K562 (cell line): ENCODE data around the gene KCNJ4. TPM values are rescaled to one million over a fixed set of nuclear protein-coding genes. Genes with fewer than 3 reads are reported as not detected.

Experiments
- BCL6 ChIP-seq: fragments of 250-450 bp; sonication (Bioruptor Pico); IDR thresholded peaks from 2 replicates; pipeline ENCODE4 v1.4.0; 2020
- BRF1 ChIP-seq: IDR thresholded peaks from 3 replicates; pipeline ENCODE4 v1.6.1; 2011; ENCODE audit warnings: borderline replicate concordance, mild to moderate bottlenecking; ENCODE audit not compliant: insufficient read length; ENCODE audit errors: extremely low read depth
- COPS2 ChIP-seq: fragments of 450-650 bp; conservative IDR thresholded peaks from 2 replicates; pipeline ENCODE4 v1.6.1; 2016; ENCODE audit warnings: mild to moderate bottlenecking, moderate library complexity
- CREM ChIP-seq: IDR thresholded peaks from 2 replicates; pipeline ENCODE4 v1.6.1; 2014; ENCODE audit warnings: antibody characterized with exemption, low read depth
- CTBP1 ChIP-seq: fragments of 450-650 bp; IDR thresholded peaks from 2 replicates; pipeline ENCODE4 v1.6.1; 2016; ENCODE audit warnings: borderline replicate concordance
- DACH1 ChIP-seq: fragments of 450-650 bp; IDR thresholded peaks from 2 replicates; pipeline ENCODE4 v1.6.1; 2018; ENCODE audit not compliant: partially characterized antibody
- DPF2 ChIP-seq: fragments of 450-650 bp; IDR thresholded peaks from 2 replicates; pipeline ENCODE4 v1.6.1; 2016
- ESRRA ChIP-seq: fragments of 450-650 bp; IDR thresholded peaks from 2 replicates; pipeline ENCODE4 v1.6.1; 2014; ENCODE audit warnings: low read depth, mild to moderate bottlenecking, moderate library complexity, borderline replicate concordance
- GATAD2B ChIP-seq: fragments of 450-650 bp; IDR thresholded peaks from 2 replicates; pipeline ENCODE4 v1.6.1; 2017; ENCODE audit warnings: mild to moderate bottlenecking, borderline replicate concordance
- KDM1A ChIP-seq, 2 experiments: fragments of 450-650 bp; IDR thresholded peaks; 2 replicates each; pipeline ENCODE4 v1.6.1; 2016; ENCODE audit warnings: mild to moderate bottlenecking in 2 of 2
- MCM2 ChIP-seq: fragments of 450-650 bp; IDR thresholded peaks from 2 replicates; pipeline ENCODE4 v1.6.1; 2017; ENCODE audit warnings: low read depth, mild to moderate bottlenecking
- PCBP1 ChIP-seq: fragments of 200-400 bp; formaldehyde crosslinking; IDR thresholded peaks from 2 replicates; pipeline ENCODE4 v1.6.1; 2018; ENCODE audit warnings: mild to moderate bottlenecking, low read depth, low read length; ENCODE audit not compliant: poor library complexity, severe bottlenecking
- POLR2A ChIP-seq: fragments of 450-650 bp; conservative IDR thresholded peaks from 2 replicates; pipeline ENCODE4 v1.6.1; 2016
- POLR2G ChIP-seq: fragments of 200-400 bp; formaldehyde crosslinking; IDR thresholded peaks from 2 replicates; pipeline ENCODE4 v1.6.1; 2017; ENCODE audit warnings: low read depth, mild to moderate bottlenecking, antibody characterized with exemption, low read length, moderate library complexity
- RB1 ChIP-seq: fragments of 450-650 bp; IDR thresholded peaks from 2 replicates; pipeline ENCODE4 v1.6.1; 2017; ENCODE audit warnings: low read depth, mild to moderate bottlenecking
- SIN3B ChIP-seq: fragments of 450-650 bp; IDR thresholded peaks from 2 replicates; pipeline ENCODE4 v1.6.1; 2017; ENCODE audit warnings: low read depth, mild to moderate bottlenecking, moderate library complexity
- SIX5 ChIP-seq, 2 experiments: IDR thresholded peaks; 2 replicates each; pipeline ENCODE4 v1.6.1; 2011; ENCODE audit warnings: low read length in 2 of 2, borderline replicate concordance in 1 of 2, low read depth in 1 of 2, mild to moderate bottlenecking in 1 of 2, moderate library complexity in 1 of 2; ENCODE audit not compliant: insufficient read depth in 1 of 2
- SMARCE1 ChIP-seq: fragments of 450-650 bp; IDR thresholded peaks from 2 replicates; pipeline ENCODE4 v1.7.1; 2016; ENCODE audit warnings: mild to moderate bottlenecking
- U2AF1 ChIP-seq: fragments of 200-400 bp; formaldehyde crosslinking; optimal IDR thresholded peaks from 2 replicates; pipeline ENCODE3; 2017; ENCODE audit warnings: mild to moderate bottlenecking, low read depth, low read length, moderate library complexity
- ZFP1 ChIP-seq: fragments of 450-650 bp; formaldehyde crosslinking; IDR thresholded peaks from 2 replicates; pipeline ENCODE4 v1.4.0; 2020; ENCODE audit warnings: mild to moderate bottlenecking, mixed read lengths
- ZFX ChIP-seq: sonication (generic); formaldehyde crosslinking; IDR thresholded peaks from 2 replicates; pipeline ENCODE4 v1.8.0; 2022; ENCODE audit warnings: mild to moderate bottlenecking, missing genetic modification reagents, moderate library complexity
- ZKSCAN8 ChIP-seq: fragments of 200-800 bp; sonication (Bioruptor generic); IDR thresholded peaks from 2 replicates; pipeline ENCODE4 v1.6.1; 2016; ENCODE audit warnings: missing genetic modification characterization, missing compliant biosample characterization
- ZNF274 ChIP-seq: IDR thresholded peaks from 2 replicates; pipeline ENCODE4 v1.6.1; 2011; ENCODE audit warnings: low read depth, mild to moderate bottlenecking, low read length, moderate library complexity, borderline replicate concordance
- ZNF444 ChIP-seq: fragments of 250-450 bp; sonication (Bioruptor Pico); IDR thresholded peaks from 2 replicates; pipeline ENCODE4 v1.4.0; 2020; ENCODE audit warnings: mild to moderate bottlenecking, moderate library complexity
- ZNF699 ChIP-seq: fragments of 250-450 bp; sonication (Bioruptor Pico); IDR thresholded peaks from 2 replicates; pipeline ENCODE4 v1.8.0; 2021; ENCODE audit warnings: mild to moderate bottlenecking, moderate library complexity; ENCODE audit not compliant: insufficient replicate concordance
- ZSCAN32 ChIP-seq: fragments of 450-650 bp; formaldehyde crosslinking; IDR thresholded peaks from 2 replicates; pipeline ENCODE4 v1.4.0; 2020; ENCODE audit warnings: mild to moderate bottlenecking, moderate library complexity
- polyA plus RNA-seq, 8 experiments: library from polyadenylated mRNA; depleted of rRNA in 4 of 8; stranded (reverse) in 5 of 8; unstranded in 3 of 8; fragments of >200 nt; fragmentation: Nextera tagmentation in 2 of 8; fragmentation: Illumina TruSeq in 1 of 8; extraction: Ambion mirVana in 2 of 8; extraction: Trizol in 1 of 8; gene quantifications; 2 replicates each; pipeline versions ENCODE4 v1.2.1 to v1.2.3, GENCODE V29; 2011 to 2014; ENCODE audit warnings: inconsistent platforms in 1 of 8, missing spikeins in 1 of 8
- total RNA-seq, 7 experiments: library from RNA; depleted of rRNA in 6 of 7; stranded (reverse); fragments of >200 nt in 6 of 7; fragmentation: Illumina TruSeq in 2 of 7; extraction: Trizol in 2 of 7; gene quantifications; 2 replicates each; pipeline versions ENCODE4 v1.2.1 to v1.2.3, GENCODE V29; 2011 to 2021; ENCODE audit warnings: low replicate concordance in 1 of 7
- TF ChIP-seq, protein P1 (sequence below): fragments of 250-450 bp; sonication (Bioruptor Pico); IDR thresholded peaks from 2 replicates; pipeline ENCODE4 v1.5.0; 2020; ENCODE audit warnings: mild to moderate bottlenecking, borderline replicate concordance
- TF ChIP-seq, protein P2 (sequence below), 2 experiments: fragments of 450-650 bp in 1 of 2; sonication (generic) in 1 of 2; formaldehyde crosslinking; conservative IDR thresholded peaks; 2 replicates each; pipeline versions ENCODE4 v1.4.0 to v1.8.1; 2020 to 2022; ENCODE audit warnings: mild to moderate bottlenecking in 1 of 2, missing genetic modification reagents in 1 of 2

KCNJ4 gene
- total and polyA plus RNA-seq, 9 of the 15 experiments (the other 6 are each of a cell fraction or from before 2014, with no cell fraction given), result 0.07 to 0.55 (median 0.09) TPM; not detected in 4

DNA sequence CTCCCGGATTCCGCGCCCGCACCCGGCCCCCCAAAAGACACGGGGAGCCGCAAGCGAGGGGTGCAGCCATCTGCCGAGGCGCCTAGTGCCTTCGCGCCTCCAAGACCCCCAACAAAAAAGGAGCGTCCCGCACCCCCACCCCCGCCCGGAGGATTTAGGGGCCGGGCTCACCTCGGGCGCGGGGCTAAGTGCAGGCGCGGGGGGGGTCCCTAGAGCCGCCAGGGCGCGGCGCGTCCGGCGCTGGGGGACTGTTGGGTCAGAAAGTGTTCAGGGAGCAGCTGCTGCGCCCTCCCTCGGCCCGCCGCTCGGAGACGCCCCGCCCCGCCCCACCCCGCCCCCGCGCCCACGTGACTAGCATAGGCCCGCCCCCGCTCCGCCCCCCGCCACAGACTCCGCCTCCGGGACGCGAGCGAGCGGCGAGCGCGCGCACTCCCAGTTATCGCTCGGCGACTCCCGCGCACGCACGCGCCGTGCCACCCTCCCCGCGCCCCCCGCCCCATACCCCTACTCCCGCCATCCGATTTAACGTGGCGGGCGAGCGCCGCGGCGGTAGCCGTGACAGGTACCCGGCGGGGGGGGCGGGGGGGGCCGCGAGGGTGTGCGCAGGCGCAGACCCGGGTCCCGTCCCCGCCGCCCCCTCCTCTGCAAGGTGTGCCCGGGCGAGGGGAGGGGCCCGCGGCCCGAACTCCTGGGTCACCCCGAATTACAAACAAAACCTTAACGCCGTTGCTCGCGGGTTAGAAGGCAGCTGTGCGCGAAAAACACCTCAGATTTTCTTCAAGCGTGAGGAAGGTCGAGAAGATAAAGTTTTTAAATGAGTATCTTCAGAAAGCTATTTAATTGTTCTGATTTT lies 56.2 kb downstream of the KCNJ4 start (continued):
- no peak for TF ChIP-seq COPS2
- no peak for TF ChIP-seq SMARCE1
- no peak for TF ChIP-seq ZNF274
- no peak for TF ChIP-seq CREM
- no peak for TF ChIP-seq DPF2
- TF ChIP-seq RB1, result 0 out of 2 replicates have a peak, but pooled peaks have one; percentile 18
- TF ChIP-seq PCBP1, result peak; percentile 57
- TF ChIP-seq BRF1, result no peak
- peak; percentile 51 for TF ChIP-seq ZFX (CRISPR knock-in tag)
- TF ChIP-seq ESRRA, result no peak
- no peak for TF ChIP-seq BCL6 (CRISPR knock-in tag)
- no peak for TF ChIP-seq GATAD2B
- peak; percentile 80 for TF ChIP-seq POLR2G
- TF ChIP-seq SIX5 (IDR thresholded peaks at IDR 0.05; ENCODE audit: borderline replicate concordance in 1 of 2, insufficient read depth in 1 of 2, low read depth in 1 of 2, low read length in 2 of 2), result no peak
- no peak for TF ChIP-seq DACH1
- TF ChIP-seq, protein P1, sequence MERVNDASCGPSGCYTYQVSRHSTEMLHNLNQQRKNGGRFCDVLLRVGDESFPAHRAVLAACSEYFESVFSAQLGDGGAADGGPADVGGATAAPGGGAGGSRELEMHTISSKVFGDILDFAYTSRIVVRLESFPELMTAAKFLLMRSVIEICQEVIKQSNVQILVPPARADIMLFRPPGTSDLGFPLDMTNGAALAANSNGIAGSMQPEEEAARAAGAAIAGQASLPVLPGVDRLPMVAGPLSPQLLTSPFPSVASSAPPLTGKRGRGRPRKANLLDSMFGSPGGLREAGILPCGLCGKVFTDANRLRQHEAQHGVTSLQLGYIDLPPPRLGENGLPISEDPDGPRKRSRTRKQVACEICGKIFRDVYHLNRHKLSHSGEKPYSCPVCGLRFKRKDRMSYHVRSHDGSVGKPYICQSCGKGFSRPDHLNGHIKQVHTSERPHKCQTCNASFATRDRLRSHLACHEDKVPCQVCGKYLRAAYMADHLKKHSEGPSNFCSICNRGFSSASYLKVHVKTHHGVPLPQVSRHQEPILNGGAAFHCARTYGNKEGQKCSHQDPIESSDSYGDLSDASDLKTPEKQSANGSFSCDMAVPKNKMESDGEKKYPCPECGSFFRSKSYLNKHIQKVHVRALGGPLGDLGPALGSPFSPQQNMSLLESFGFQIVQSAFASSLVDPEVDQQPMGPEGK (CRISPR knock-in tag), result no peak
- TF ChIP-seq ZNF699 (CRISPR knock-in tag), result no peak
- peak; percentile 36; the same call in 1 of the 2 replicates for TF ChIP-seq POLR2A
- TF ChIP-seq MCM2, result no peak
- no peak for TF ChIP-seq CTBP1
- TF ChIP-seq, protein P2, sequence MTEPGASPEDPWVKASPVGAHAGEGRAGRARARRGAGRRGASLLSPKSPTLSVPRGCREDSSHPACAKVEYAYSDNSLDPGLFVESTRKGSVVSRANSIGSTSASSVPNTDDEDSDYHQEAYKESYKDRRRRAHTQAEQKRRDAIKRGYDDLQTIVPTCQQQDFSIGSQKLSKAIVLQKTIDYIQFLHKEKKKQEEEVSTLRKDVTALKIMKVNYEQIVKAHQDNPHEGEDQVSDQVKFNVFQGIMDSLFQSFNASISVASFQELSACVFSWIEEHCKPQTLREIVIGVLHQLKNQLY (CRISPR knock-in tag; conservative IDR thresholded peaks at IDR 0.05), result no peak
- no peak for TF ChIP-seq ZSCAN32 (CRISPR knock-in tag)
- no peak for TF ChIP-seq ZKSCAN8 (CRISPR knock-in tag)
- TF ChIP-seq ZNF444 (CRISPR knock-in tag), result no peak
- TF ChIP-seq KDM1A (IDR thresholded peaks at IDR 0.05), result no peak
- no peak for TF ChIP-seq ZFP1 (CRISPR knock-in tag)
- TF ChIP-seq U2AF1, result no peak
- no peak for TF ChIP-seq SIN3B
